Daoy (cell line): ENCODE results near the gene HPX. TPM values are rescaled to one million over a fixed set of nuclear protein-coding genes. Genes with fewer than 3 reads are reported as not detected.
"Not testable (repeated sequence)": the region's sequence is repeated elsewhere in the genome, so short reads cannot be mapped to it uniquely, and the experiment has no call there.

ENCODE experiments used
- DNase-seq: peaks from one replicate; pipeline ENCODE4 v3.0.0-alpha.2; 2015; ENCODE audit warnings: low read depth
- total RNA-seq: library from RNA; depleted of rRNA; stranded (reverse); fragments of >200 nt; shearing (Covaris generic); gene quantifications from 2 replicates; pipeline ENCODE4 v1.2.3, GENCODE V29; 2014

HPX gene
- total RNA-seq, 1 experiment from 2014 or later = 0.06 TPM

DNA sequence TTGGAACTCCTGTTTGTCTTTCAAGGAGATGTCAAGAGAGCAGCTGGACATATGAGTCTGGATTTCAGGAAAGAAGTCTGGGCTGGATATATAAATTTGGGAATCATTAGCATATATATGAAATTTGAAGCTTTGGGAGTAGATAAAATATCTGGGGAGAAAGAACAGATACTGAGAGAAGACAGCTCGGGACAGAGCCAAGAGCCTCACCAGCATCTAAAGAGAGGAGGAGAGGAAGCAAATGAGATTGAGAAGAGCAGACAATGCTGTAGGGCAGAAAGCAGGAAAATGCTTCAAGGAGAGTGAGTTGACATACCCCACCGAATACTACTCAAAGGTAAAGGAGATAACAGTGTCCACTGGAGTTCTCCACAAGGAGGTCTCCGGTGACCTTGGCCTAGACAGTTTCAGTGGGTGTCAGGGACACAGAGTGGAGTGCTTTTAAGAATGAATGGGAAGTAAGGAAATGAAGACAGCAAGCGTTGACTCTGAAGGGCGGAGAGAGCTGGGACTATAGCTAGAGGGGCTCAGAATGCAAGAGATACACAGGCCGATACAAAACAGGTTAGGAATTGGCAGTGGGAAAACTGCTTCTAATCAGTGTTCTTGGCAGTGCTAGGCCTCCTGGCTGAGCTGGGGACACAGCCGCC lies 22.8 kb downstream of the HPX start:
- no peak for DNase-seq

DNA sequence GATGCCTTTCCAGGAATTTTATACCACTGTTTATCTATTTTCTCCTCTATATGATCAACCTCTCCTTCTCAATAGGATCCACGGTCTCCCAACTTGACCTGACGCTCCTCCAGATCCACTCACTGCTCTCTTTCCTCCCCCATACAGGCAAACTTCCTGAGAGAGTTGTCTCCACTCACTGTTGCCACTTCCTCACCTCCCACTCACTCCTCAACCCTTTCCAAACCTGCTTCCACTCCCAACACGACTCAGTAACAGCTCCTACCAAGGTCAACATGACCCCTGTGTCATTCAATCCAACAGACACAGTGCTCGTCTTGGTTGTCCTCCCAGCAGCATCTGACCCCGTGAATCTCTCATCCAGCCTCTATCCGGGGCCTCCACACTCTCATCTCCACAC lies 25.0 kb downstream of the HPX start:
- no peak for DNase-seq

DNA sequence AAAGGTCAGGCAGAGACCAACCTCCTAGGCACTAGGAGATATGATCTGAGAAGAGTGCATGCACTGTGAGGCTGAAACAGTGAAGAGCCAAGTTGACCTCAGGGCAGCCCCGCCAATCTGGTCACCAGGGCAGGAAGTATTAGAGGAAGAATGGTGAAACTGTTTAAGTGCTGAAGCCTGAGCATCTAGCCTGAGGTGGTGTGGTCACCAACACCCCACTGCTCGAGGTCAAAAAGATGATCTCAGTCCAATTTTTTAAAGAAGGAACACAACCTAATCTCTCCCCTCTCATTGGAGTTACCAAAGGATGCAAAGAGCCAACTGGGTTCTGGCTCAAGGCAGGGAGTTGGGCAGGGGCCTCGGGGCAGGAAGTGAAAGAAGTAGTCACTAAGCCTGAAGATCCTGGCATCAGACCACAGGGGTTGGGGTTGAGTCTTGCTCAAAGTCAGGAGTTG lies 25.9 kb downstream of the HPX start:
- no peak for DNase-seq

GRCh38 chr11:6413791-6414201 lies 27.0 kb downstream of the HPX start:
- no peak for DNase-seq

GRCh38 chr11:6411594-6412031 lies 29.2 kb downstream of the HPX start:
- no peak for DNase-seq

GRCh38 chr11:6410695-6411430 lies 29.9 kb downstream of the HPX start:
- DNase-seq = no peak

DNA sequence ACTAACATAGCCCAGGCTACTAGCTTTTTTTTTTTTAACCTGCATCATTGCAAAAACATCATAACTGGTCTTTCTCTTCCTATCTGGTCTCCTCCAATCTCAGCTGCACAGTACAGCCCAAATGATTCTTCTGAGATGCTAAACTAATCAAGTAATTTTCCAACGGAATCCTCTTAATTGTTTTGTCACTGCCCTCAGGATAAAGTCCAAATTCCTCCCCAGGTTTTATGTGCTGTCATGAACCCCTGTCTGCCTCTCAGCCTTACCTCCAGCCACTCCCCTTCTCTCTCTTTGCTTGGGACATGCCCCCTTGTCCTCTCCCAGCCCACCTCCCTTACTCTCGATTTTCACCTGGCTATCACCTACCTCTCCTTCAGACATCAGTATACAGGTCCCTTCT lies 34.4 kb downstream of the HPX start:
- DNase-seq = no peak

GRCh38 chr11:6405846-6406245 lies 34.9 kb downstream of the HPX start:
- DNase-seq = no peak

GRCh38 chr11:6405052-6405667 lies 35.6 kb downstream of the HPX start:
- no peak for DNase-seq

DNA sequence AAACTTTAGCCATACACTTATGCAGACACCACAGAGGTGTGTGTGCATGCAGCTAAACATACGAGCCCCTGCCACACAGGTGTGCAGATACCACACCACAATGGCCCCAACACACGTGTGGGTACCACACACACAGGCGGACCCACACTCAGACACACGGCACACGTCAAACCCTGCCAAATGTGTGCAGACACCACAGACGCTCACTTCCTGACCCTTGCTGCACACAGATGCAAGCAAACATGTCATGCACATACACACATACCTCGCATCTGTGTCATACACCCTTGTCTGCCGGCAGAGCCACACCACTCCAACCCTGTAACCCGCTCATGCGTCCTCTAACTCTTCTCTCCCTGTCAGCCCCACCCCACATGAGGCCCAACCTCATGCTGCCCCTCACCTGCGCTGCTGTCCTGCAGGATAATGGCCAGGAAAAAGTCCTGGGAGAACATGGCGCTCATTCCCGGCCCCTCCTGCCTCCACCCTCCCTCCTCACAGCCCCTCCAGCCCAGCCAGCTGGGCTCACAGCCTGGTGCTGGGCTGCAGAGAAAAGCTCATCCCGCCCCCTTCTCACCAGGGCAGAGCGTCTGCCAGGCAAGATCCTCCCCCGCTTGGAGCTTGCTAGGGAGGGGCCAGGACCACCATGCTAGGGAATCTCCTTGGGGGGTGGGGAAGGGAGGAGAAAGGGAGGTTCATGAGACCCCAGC lies 36.3 kb downstream of the HPX start:
- DNase-seq = peak; percentile 20

DNA sequence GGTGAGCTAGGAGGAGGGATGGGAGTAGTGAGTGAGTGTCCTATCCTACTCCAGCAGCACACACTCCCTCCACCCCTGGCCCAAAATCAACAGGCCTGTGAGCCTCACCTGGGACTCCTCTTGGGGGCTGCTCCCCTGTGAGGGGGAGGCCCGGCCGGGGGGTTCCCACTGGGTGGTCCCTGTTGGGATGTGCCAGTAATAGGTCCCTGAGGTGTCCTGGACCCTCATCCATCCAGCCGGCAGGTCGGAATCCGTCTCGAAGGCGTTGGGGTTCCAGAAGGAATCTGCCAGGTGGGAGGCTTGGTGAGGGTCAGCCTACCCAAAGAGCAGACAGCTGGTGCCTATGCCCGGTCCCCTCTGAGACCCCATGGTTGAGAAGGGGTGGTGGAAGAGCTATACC lies 37.2 kb downstream of the HPX start:
- DNase-seq = no peak

DNA sequence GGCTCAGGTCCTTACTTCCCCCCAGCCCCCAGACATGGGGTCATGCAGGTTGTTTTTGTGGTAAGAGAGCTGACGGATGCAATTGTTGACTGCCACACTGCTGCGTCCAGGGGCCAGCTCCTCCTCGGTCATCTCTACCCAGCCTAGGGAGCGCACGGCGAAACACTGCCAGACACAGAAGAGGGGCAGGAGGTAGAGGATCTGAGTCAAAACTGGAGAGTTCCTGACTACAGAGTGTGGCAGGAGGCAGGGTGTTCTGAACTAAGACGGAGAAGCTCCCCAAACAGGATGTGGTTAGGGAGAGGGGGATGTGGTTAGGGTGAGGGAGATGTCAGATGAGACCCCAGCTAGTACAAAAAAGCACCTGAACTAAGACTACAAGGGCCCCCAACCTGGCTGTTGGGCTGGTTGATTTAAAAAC lies 38.2 kb downstream of the HPX start:
- peak; percentile 23 for DNase-seq

DNA sequence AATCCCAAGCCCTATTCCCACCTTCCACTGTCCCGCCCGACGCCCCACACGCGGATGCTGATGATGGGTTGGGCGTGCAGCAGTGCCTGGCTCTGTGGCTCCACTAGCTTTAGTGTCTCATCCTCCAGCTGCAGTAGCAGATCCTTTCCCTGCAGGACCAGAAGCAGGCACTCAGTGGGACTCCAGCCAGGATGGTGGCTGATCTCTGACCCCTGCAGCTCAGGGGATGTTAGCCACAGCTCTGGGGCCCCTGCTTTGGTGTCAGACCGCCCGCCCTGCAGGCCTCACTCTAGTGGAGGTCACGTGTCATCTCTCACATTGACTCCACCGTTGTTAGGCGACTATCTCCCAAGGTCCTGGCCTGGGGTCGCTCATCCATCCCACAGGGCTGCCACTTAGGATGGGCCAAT lies 38.7 kb downstream of the HPX start:
- no peak for DNase-seq

GRCh38 chr11:6401464-6401863 lies 39.3 kb downstream of the HPX start:
- DNase-seq = no peak

DNA sequence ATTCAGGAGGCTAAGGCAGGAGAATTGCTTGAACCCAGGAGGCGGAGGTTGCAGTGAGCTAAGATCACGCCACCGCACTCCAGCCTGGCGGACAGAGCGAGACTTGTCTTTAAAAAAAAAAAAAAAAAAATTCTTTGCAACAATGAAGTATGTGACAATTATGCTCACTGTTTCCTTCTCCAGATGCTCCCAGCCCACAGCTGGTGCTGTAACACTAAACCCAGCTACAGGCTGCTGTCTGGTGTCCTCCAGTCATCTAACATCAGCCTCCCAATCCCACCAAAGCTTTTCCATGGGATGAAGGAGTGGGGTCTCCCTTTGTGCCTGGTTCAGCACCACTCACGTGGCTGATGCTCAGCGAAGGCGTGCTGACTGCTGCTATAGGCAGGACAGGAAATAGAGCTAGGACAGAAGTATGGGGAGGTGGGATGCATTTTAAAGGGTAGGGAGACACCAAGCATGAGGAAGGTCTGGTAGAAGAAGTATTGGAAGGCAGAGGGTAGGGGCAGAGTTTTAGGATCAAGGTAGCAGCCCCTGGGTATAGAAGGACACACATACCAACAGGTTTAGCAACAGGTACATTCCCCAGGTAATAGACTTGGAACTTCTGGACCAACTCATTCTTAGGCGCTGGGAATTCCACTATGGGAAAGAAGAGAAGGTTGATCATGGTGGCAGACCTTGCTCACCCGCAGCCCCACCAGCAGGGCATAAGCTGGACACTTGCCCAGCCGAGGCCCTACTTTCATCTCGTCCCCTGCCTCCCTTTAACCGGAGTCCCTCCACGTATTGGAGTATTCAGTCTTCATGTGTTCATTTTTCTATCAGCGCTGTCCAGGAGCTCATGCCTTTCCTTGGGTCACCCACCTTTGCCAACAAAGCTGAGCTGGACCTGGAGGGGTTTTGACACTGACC lies 40.1 kb downstream of the HPX start:
- DNase-seq = no peak

GRCh38 chr11:6397636-6398035 lies 43.2 kb downstream of the HPX start:
- no peak for DNase-seq

GRCh38 chr11:6397156-6397555 lies 43.6 kb downstream of the HPX start:
- DNase-seq = no peak

- no peak for DNase-seq
These were observed 45.2 kb downstream of the HPX start for GRCh38 chr11:6395470-6396060.

- no peak for DNase-seq
These were observed 46.7 kb downstream of the HPX start for GRCh38 chr11:6393989-6394670.

GRCh38 chr11:6392251-6392650 lies 48.5 kb downstream of the HPX start:
- DNase-seq = not testable (repeated sequence)
